HG02588 (cell line): ENCODE data around the gene VPS13C.

Experiments used
- ATAC-seq: cut with Tn5 transposase; IDR thresholded peaks from one replicate; pipeline ENCODE4 v1.9.1; 2021; ENCODE audit warnings: mild to moderate bottlenecking, moderate library complexity; ENCODE audit not compliant: unreplicated experiment

The VPS13C gene

GRCh38 chr15:61879219-61879618 is 181.0 kb downstream of the VPS13C start:
- ATAC-seq: no peak

GRCh38 chr15:61871926-61872522 is 188.2 kb downstream of the VPS13C start:
- ATAC-seq: no peak

GRCh38 chr15:61869656-61870055 is 190.6 kb downstream of the VPS13C start:
- ATAC-seq: no peak

GRCh38 chr15:61861962-61862361 is 198.3 kb downstream of the VPS13C start:
- no peak for ATAC-seq

- ATAC-seq: no peak
Observed at GRCh38 chr15:61857169-61857829, 202.9 kb downstream of the VPS13C start.

GRCh38 chr15:61856295-61856694 is 204.0 kb downstream of the VPS13C start:
- no peak for ATAC-seq

- no peak for ATAC-seq
Observed at GRCh38 chr15:61853195-61853594, 207.1 kb downstream of the VPS13C start.

GRCh38 chr15:61851955-61852354 is 208.3 kb downstream of the VPS13C start:
- ATAC-seq: no peak

- ATAC-seq: no peak
Observed at GRCh38 chr15:61849447-61849846, 210.8 kb downstream of the VPS13C start.

GRCh38 chr15:61841466-61841865 is 218.8 kb downstream of the VPS13C start:
- ATAC-seq: no peak

GRCh38 chr15:61840090-61840489 is 220.2 kb downstream of the VPS13C start:
- no peak for ATAC-seq

GRCh38 chr15:61839546-61839945 is 220.7 kb downstream of the VPS13C start:
- ATAC-seq: no peak

GRCh38 chr15:61835496-61836106 is 224.6 kb downstream of the VPS13C start:
- ATAC-seq: no peak

- ATAC-seq: no peak
Observed at GRCh38 chr15:61835029-61835428, 225.2 kb downstream of the VPS13C start.

- no peak for ATAC-seq
Observed at GRCh38 chr15:61834076-61834697, 226.1 kb downstream of the VPS13C start.

- ATAC-seq: no peak
Observed at GRCh38 chr15:61832223-61832622, 228.0 kb downstream of the VPS13C start.

- no peak for ATAC-seq
Observed at GRCh38 chr15:61831505-61831921, 228.7 kb downstream of the VPS13C start.

- no peak for ATAC-seq
Observed at GRCh38 chr15:61830536-61831330, 229.5 kb downstream of the VPS13C start.

GRCh38 chr15:61829514-61829889 is 230.7 kb downstream of the VPS13C start:
- ATAC-seq: no peak

GRCh38 chr15:61828860-61829513 is 231.3 kb downstream of the VPS13C start:
- no peak for ATAC-seq

- no peak for ATAC-seq
Observed at GRCh38 chr15:61828008-61828407, 232.2 kb downstream of the VPS13C start.
